ENCODE results near the gene HACL1. TPM values are rescaled to one million over a fixed set of nuclear protein-coding genes. Genes with fewer than 3 reads are reported as not detected.

Gene HACL1
- total RNA-seq, 1 donor from 2014 or later: 28.4 TPM

- Mint-ChIP-seq H3K27me3 (no peaks in the 10 kb centered on the region), H3K27ac (no peak overlapping the region), H3K4me3 (no peak overlapping the region), H3K4me1 (no peaks in the 10 kb centered on the region), H3K36me3 (ENCODE audit: low read depth) (no peaks in the 10 kb centered on the region), H3K9me3 (no peaks in the 10 kb centered on the region)
- no peak for DNase-seq
- no peak for ATAC-seq (ENCODE audit: low read depth)
- ChIA-PET POLR2A (no interaction called here), CTCF (no interaction called here)
- no peak for TF ChIP-seq CTCF (IDR thresholded peaks at IDR 0.05)
- intact Hi-C loops (cut with micrococcal nuclease): no loop called here
These were observed 87.3 kb downstream of the HACL1 start for GRCh38 chr3:15513810-15514662.

- CTCF ChIA-PET: no interaction called here
- Mint-ChIP-seq H3K27me3 (no peaks in the 10 kb centered on the region), H3K4me1 (no peaks in the 10 kb centered on the region), H3K4me3 (no peak overlapping the region), H3K9me3 (no peaks in the 10 kb centered on the region), H3K36me3 (ENCODE audit: low read depth) (no peaks in the 10 kb centered on the region), H3K27ac (no peak overlapping the region)
- POLR2A ChIA-PET: no interaction called here
- DNase-seq: no peak
- no peak for ATAC-seq (ENCODE audit: low read depth)
- intact Hi-C loops (cut with micrococcal nuclease): no loop called here
- no peak for TF ChIP-seq CTCF (IDR thresholded peaks at IDR 0.05)
These were observed 88.3 kb downstream of the HACL1 start for GRCh38 chr3:15513116-15513515.

GRCh38 chr3:15512166-15512565 is 89.2 kb downstream of the HACL1 start:
- ATAC-seq (ENCODE audit: low read depth) (no peak), DNase-seq (no peak)
- TF ChIP-seq CTCF (IDR thresholded peaks at IDR 0.05): no peak
- intact Hi-C loops (cut with micrococcal nuclease): no loop called here
- H3K4me3 Mint-ChIP-seq: no peak overlapping the region
- ChIA-PET CTCF (no interaction called here), POLR2A (interaction anchor here (0.7 kb wide), 1 partner anchor 82 kb away, joined by 6 read pairs; no protein-coding TSS in a partner anchor)
- no peaks in the 10 kb centered on the region for H3K27me3 Mint-ChIP-seq
- no peaks in the 10 kb centered on the region for H3K9me3 Mint-ChIP-seq
- no peaks in the 10 kb centered on the region for H3K36me3 Mint-ChIP-seq (ENCODE audit: low read depth)
- no peaks in the 10 kb centered on the region for H3K4me1 Mint-ChIP-seq
- no peak overlapping the region for H3K27ac Mint-ChIP-seq

GRCh38 chr3:15511156-15511555 is 90.2 kb downstream of the HACL1 start:
- H3K4me1 Mint-ChIP-seq: no peaks in the 10 kb centered on the region
- DNase-seq: no peak
- CTCF ChIA-PET: no interaction called here
- ATAC-seq (ENCODE audit: low read depth): no peak
- H3K27me3 Mint-ChIP-seq: no peaks in the 10 kb centered on the region
- no peaks in the 10 kb centered on the region for H3K36me3 Mint-ChIP-seq (ENCODE audit: low read depth)
- intact Hi-C loops (cut with micrococcal nuclease): no loop called here
- H3K4me3 Mint-ChIP-seq: no peak overlapping the region
- H3K9me3 Mint-ChIP-seq: no peaks in the 10 kb centered on the region
- POLR2A ChIA-PET: interaction anchor here (0.6 kb wide), 1 partner anchor 180 kb away, joined by 5 read pairs; no protein-coding TSS in a partner anchor
- no peak overlapping the region for H3K27ac Mint-ChIP-seq
- TF ChIP-seq CTCF (IDR thresholded peaks at IDR 0.05): no peak

Other genes with a start within 250 kb of the HACL1 start
- gene METTL6, start 174.0 kb downstream of the HACL1 start, total RNA-seq: 18.7 and 20.2 TPM in 2 replicates
- gene EAF1, start 174.0 kb downstream of the HACL1 start, total RNA-seq: 19.2 and 19.7 TPM in 2 replicates
- 0.71 and 1.2 TPM in 2 replicates for gene COLQ, start 79.9 kb downstream of the HACL1 start, total RNA-seq
- gene BTD, start 176 bp upstream of the HACL1 start, total RNA-seq: 7.6 and 9.1 TPM in 2 replicates
- gene ANKRD28, start 196.4 kb upstream of the HACL1 start, total RNA-seq: 27.5 and 29.9 TPM in 2 replicates